ENCODE measurements around the gene TAAR1.

DNA sequence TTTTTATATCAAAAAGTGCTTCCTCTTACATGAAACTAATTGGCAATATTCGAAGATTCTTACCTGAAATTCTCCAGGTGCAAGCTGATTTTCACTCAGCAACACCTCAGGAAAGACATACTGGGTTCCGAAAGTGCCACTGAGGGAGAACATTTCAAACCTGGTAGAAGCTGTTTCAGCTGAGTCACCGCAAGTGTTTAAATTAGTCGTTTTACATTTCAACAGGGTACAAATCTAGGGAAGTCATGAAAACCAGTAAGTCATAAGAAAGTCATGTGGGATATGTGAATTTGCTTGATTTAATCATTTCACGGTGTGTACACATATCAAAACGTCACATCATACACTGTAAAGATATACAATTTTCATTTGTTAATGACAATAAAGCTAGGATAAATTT, 25.3 kb upstream of the TAAR1 start:
- TF ChIP-seq, protein P1, sequence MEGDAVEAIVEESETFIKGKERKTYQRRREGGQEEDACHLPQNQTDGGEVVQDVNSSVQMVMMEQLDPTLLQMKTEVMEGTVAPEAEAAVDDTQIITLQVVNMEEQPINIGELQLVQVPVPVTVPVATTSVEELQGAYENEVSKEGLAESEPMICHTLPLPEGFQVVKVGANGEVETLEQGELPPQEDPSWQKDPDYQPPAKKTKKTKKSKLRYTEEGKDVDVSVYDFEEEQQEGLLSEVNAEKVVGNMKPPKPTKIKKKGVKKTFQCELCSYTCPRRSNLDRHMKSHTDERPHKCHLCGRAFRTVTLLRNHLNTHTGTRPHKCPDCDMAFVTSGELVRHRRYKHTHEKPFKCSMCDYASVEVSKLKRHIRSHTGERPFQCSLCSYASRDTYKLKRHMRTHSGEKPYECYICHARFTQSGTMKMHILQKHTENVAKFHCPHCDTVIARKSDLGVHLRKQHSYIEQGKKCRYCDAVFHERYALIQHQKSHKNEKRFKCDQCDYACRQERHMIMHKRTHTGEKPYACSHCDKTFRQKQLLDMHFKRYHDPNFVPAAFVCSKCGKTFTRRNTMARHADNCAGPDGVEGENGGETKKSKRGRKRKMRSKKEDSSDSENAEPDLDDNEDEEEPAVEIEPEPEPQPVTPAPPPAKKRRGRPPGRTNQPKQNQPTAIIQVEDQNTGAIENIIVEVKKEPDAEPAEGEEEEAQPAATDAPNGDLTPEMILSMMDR (optimal IDR thresholded peaks at IDR 0.05 in 1 of 3, IDR thresholded peaks at IDR 0.05 in 1 of 3, conservative IDR thresholded peaks at IDR 0.05 in 1 of 3; ENCODE audit: extremely low read depth in 1 of 3, insufficient read depth in 2 of 3, low read length in 3 of 3), result no peak
- TF ChIP-seq EZH2 (IDR thresholded peaks at IDR 0.05; ENCODE audit: low read length), result no peak
